Activated CD8-positive, alpha-beta memory T cell treated with anti-CD3 and anti-CD28 coated beads for 1 hour (primary cell): ENCODE results near the gene IFNL2.
"Not testable (repeated sequence)": the region's sequence is repeated elsewhere in the genome, so short reads cannot be mapped to it uniquely, and the experiment has no call there.

Experiments used
- DNase-seq, 2 donors: peaks; one replicate each; pipeline ENCODE4 v3.0.0-alpha.2; 2020; ENCODE audit warnings: low read depth in 1 of 2; ENCODE audit errors: extremely low read depth in 1 of 2

Gene IFNL2

GRCh38 chr19:39252458-39252857 is 15.7 kb upstream of the IFNL2 start:
- DNase-seq: no peak

DNA sequence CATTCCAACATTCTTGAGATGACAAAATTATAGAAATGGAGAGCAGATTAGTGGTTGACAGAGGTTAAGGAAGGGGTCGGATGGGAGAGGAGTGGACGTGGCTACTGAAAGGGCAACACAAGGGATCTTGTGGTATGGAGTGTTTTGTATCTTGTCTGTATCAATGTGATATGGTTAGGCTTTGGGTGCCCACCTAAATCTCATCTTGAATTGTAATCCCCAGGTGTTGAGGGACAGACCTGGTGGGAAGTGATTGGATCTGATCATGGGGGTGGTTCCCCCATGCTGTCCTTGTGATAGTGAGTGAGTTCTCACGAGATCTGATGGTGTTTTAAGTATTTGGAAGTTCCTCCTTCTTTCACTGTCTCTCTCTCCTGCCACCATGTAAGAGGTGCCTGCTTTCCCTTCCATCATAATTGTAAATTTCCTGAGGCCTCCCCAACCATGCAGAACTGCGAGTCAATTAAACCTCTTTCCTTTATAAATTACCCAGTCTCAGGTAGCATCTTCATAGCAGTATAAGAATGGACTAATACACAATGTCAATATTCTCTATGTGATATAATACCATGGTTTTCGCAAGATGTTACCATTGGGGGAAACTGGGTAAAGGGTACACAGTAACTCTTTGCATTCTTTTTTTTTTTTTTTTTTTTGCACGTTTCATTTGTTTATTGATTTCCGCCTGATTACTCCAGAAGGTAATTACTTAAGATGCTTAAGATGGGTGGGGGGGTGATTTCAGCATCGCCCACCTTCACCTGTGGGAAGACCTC is 14.6 kb upstream of the IFNL2 start:
- no peak for DNase-seq

GRCh38 chr19:39254531-39255345 is 13.5 kb upstream of the IFNL2 start:
- no peak for DNase-seq

GRCh38 chr19:39257227-39257626 is 11.0 kb upstream of the IFNL2 start:
- DNase-seq: no peak

DNA sequence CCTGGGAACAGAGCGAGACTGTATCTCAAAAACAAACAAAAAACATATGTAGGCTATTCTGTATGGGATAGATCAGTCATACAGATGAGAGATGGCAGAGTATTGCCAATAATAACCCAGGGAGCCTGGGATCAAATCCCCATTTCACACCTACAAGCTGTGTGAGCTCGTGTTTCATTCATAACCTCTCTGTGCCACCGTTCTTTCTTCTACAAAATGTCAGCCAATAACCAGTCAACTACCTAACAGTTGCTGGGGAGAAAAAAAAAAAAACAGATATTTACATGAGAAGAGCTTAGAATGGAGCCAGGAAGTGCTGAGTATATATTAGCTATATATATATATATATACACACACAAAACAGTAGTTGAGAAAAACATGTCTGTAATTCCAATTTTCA is 6.5 kb upstream of the IFNL2 start:
- DNase-seq: no peak

DNA sequence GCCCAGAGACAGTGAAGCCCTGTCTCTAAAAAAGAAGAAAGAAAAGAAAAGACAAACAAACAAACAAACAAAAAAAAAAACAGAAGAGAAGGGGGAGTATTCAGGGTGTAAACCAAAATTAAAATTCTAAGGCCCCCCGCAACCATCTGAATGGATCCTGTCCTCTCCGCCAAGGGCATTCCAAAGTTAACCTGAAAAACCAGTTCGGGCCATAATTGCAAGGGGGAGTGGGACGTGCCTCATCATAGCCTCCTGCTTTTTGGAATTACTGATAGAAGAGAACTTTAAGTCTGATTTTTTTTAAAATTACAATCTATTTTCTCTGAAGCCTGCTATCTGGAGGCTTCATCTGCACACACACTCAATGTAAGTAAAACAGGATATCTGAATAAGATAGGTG is 5.7 kb upstream of the IFNL2 start:
- no peak for DNase-seq

DNA sequence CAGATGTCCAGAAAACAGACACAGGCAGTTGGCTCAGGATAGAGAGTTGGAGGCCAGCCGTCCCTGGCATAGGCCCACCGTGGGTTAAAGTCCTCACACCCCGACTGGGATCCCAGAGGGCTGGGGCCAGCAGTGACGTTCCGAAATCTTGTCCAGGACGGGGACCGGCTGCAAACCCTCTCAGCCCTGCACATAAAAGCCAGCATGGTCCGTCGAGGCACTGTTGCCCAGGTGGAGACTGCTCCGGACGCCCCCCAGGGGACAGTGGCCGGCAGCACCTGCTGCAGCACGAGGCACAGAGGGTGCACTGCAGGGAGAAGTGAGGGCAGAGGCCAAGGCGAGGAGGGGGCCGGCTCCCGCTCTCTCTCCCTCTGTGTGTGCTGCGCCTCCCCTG is 4.3 kb upstream of the IFNL2 start:
- no peak for DNase-seq

DNA sequence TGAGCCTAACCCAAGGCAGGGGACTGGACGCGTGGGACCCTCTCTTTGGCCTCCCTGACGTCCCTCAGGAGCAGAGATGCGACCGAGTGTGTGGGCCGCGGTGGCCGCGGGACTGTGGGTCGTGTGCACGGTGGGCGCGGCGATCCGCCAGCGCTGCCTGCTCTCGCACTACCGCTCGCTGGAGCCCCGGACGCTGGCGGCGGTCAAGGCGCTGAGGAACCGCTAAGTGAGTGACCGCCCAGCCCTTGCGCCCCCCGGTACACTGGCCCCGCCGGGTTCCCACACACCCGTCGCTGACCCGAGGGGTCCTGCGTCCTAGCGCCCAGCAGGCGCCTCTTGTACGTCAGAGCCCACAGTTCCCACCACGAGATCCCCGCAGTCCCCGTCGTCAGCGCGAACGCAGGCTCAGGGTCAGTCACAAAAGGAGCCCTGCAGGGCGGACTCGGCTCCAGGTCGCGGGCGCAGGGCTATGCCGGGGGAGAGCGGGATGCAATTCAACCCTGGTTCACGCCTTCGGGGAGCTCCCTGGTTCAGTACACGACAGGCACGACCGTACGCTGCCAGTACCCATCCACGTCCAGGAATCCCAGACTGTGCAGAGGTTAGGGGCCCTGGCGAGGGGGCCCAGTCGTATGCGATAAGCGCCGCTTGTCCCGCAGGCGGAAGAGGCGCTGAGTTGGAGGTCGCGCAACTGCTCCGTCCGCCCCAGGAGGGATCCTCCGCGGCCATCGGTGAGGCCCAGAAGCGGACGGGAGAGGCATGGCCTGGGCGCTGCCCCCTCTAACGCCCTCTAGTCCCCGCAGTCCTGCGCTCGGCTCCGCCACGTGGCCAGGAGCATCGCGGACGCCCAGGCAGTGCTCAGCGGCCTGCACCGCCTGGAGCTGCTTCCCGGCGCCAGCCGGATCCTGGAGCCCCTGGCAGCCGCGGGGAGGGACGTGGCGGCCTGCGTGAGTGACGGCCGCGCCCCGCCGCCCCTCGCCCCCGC is 3.6 kb upstream of the IFNL2 start:
- no peak for DNase-seq

DNA sequence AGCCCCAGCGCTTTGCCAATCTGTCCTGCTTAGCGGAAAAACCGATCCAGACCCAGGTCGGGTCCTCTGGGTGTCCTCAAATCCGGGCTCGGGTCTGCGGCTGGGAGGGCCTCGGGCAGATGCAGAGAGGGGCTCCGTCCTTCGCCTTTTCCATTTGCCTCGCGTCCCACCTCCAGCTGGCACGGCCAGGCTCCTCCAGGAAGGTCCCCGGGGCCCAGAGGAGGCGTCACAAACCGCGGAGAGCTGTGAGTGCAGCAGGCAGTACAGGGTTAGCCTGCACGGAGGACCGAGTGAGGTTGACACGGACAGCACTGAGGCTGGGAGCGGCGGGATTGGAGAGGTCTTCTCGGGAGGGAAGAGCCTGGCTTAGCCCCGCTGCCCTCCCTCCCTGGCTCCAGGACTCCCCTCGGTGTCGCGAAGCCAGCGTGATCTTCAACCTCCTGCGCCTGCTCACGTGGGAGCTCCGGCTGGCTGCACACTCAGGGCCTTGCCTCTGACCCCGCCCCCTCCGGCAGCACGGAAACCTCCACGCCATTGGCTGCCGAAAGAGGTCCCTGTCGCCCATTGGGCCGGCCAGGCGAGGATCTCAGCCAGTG is 2.8 kb upstream of the IFNL2 start:
- DNase-seq: no peak

DNA sequence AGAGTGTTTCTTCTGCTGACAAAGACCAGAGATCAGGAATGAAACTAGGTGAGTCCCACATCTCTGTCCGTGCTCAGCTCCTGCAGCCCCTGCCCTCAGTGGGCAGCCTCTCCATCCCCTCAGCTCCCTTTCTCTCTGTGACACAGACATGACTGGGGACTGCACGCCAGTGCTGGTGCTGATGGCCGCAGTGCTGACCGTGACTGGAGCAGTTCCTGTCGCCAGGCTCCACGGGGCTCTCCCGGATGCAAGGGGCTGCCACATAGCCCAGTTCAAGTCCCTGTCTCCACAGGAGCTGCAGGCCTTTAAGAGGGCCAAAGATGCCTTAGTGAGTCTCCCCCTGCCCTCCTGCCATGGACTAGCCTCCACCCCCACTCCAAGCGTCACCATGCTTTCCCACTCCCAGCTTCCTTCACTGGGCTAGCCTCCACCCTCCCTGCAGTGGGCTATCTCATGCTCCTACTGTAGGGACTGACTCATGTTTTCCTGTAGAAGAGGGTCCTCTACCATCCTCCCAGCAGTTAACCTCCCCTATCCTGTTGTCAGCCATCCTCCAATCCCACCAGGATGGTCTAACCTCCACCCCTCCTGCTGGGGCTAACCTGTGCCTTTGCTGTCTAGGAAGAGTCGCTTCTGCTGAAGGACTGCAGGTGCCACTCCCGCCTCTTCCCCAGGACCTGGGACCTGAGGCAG is 481 bp downstream of the IFNL2 start:
- DNase-seq: not testable (repeated sequence)

- DNase-seq: not testable (repeated sequence)
These were observed 1.2 kb downstream of the IFNL2 start for GRCh38 chr19:39269369-39269768.

DNA sequence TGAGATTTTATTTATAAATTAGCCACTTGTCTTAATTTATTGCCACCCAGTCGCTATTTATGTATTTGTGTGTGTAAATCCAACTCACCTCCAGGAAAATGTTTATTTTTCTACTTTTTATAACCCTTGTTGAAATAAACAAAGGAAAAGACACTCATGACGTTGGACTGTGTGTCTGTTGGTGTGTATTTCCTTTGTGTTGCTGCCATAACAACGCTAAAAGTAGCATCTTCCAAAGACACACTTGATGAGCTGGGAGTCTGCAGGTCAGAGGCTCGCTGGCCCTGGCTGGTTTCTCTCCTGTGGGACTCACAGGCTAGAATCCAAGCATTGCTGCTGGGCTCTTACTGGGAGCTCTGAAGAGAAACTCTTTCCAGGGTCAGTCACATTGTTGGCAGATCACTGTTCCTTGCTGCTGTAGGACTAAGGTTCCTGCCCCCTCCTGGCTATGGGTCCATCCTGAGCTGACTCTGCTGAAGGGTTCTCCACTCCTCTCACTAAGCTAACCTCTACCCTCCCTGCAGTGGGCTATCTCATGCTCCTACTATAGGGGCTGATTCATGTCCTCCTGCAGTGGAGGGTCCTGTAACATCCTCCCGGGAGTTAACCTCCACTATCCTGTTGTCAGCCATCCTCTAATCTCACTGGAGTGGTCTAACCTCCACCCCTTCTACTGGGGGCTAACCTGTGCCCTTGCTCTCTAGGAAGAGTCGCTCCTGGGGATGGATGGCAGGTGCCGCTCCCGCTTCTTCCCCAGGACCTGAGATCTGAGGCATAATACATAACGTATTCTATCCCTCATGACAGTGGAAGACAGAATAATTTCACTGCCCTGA is 2.1 kb downstream of the IFNL2 start:
- DNase-seq: no peak

DNA sequence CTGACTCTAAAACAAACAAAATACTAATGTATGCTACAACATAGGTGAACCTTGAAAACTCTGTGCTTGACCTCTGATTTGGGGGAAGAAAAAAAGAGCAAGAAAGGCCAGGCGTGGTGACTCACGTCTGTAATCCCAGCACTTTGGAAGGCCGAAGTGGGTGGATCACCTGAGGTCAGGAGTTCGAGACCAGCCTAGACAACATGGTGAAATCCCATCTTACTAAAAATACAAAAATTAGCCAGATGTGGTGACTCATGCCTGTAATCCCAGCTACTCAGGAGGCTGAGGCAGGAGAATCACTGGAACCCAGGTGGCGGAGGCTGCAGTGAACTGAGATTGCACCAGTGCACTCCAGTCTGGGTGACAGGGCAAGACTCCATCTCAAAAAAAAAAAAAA is 5.7 kb downstream of the IFNL2 start:
- DNase-seq: not testable (repeated sequence)

- no peak for DNase-seq
These were observed 7.4 kb downstream of the IFNL2 start for GRCh38 chr19:39275578-39275977.

DNA sequence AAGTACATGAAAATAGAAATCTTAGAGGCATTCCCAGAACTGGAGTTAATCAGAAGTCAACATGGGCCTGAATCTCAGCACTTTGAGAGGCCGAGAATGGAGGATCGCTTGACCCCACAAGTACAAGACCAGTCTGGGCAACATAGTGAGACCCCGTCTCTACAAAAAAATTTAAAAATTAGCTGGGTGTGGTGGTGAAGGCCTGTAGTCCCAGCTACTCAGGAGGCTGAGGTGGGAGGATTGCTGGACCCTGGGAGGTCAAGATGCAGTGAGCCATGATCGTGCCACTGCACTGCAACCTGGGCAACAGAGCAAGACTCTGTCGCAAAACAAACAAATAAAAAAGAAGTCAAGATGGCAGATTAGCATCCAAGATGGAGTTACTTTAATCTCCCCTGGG is 8.5 kb downstream of the IFNL2 start:
- DNase-seq: no peak

- DNase-seq: no peak
These were observed 9.4 kb downstream of the IFNL2 start for GRCh38 chr19:39277598-39277997.

- DNase-seq: no peak
These were observed 13.8 kb downstream of the IFNL2 start for GRCh38 chr19:39282021-39282420.

DNA sequence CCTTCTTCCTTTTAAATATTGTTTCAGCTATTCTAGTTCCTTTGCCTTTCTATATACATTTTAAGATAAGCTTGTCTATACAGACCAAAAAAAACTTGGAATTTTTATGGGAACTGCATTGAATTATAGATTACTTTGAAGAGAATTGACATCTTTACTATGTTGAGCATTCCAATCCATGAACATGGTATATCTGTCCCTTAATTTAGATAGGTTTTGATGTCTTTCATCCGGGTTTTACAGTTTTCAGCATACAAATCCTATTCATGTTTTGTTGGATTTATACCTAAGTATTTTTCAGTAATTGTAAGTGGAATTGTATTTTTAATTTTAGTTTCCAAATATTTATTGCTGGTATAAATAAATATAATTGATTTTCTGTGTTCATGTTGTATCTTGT is 15.8 kb downstream of the IFNL2 start:
- no peak for DNase-seq

DNA sequence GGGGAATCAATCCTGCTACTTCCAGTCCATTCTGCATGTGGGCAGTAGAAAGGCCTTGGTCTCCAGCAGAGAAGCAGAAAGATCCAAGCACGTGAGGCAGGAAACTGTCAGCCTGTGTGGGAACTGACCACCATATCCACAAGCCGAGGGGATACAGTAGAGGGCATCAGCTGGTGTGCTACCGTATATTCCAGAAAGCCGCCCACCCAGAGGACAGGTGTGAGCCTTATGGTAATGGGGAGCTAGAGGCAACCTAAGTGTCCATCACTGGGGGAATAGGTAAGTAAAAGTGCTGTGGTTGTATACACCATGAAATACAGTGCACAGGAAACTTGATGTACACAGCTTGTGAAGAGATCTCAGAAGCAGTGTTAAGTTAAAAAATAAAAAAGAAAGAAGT is 25.2 kb downstream of the IFNL2 start:
- DNase-seq: no peak
